GM12801 (cell line): ENCODE results near the gene SP1.

Experiments
- CTCF ChIP-seq: IDR thresholded peaks from one replicate; pipeline ENCODE4 v1.5.1; 2011; ENCODE audit warnings: control low read depth; ENCODE audit not compliant: insufficient read length; ENCODE audit errors: extremely low read depth

The SP1 gene

GRCh38 chr12:53381731-53382630, 2.0 kb downstream of the SP1 start:
- TF ChIP-seq CTCF = no peak

- no peak for TF ChIP-seq CTCF
Measured at GRCh38 chr12:53383258-53383657, 3.3 kb downstream of the SP1 start.

GRCh38 chr12:53388932-53389331, 9.0 kb downstream of the SP1 start:
- no peak for TF ChIP-seq CTCF

GRCh38 chr12:53389702-53390101, 9.7 kb downstream of the SP1 start:
- no peak for TF ChIP-seq CTCF

GRCh38 chr12:53391724-53392123, 11.7 kb downstream of the SP1 start:
- no peak for TF ChIP-seq CTCF

GRCh38 chr12:53399896-53400295, 19.9 kb downstream of the SP1 start:
- TF ChIP-seq CTCF = no peak

GRCh38 chr12:53402871-53403270, 22.9 kb downstream of the SP1 start:
- no peak for TF ChIP-seq CTCF
